ENCODE results near the gene TAPBPL. TPM values are rescaled to one million over a fixed set of nuclear protein-coding genes. Genes with fewer than 3 reads are reported as not detected.
A peak's percentile ranks its signal among the peaks of the same experiment; 100 is the strongest.

The TAPBPL gene
- total and polyA plus RNA-seq, 2 of the 13 experiments (the other 11 are each of a cell fraction or from before 2014, with no cell fraction given) = 10.0 to 14.5 TPM

DNA sequence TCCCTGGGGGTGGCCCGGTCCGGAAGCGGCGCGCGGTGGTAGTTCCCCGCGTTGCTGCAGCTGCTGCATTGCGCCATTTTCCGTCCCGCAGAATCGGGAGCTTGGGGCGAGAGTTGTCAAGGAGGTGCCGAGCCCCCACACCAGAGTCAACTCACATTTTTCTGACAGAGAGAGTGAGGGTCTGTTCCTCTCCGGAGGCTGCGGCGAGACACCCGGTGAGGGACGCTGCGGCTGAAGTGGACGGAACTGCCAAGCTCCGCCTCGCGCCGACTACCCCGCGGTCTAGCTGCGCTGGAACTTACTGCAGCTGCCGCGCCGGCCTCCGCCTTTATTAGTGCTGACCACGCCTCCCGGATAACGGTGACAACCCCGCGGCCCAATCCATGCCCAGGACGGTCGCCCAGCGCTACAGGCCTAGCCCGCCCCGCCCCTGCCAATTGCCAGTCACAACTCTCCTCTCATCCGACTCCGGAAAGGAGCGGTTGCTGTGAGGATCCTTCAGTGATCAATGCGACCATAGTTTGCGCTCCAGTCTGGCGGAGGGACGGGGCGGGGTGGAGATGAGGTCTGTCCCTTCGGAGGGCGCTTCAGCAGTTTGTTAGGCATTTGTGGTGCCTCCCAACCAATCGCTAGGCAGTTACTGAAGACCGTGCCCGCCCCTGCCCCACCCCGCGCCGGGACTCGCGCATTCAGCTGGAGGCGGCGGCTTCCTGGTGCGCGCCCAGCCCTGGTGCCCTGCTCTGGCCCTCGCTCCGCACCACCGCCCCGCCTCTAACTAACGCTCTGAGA, 18.7 kb downstream of the TAPBPL start, which contains the start of gene VAMP1 (continued):
- TF ChIP-seq AGO1 (IDR thresholded peaks at IDR 0.05; ENCODE audit: low read depth, low read length, poor library complexity, severe bottlenecking) (peak; percentile 84), ZNF367 (CRISPR knock-in tag; IDR thresholded peaks at IDR 0.05; ENCODE audit: borderline replicate concordance) (0 out of 2 replicates have a peak, but pooled peaks have one; percentile 22), GABPA (IDR thresholded peaks at IDR 0.05; ENCODE audit: low read depth, low read length) (no peak), GABPA (CRISPR knock-in tag; IDR thresholded peaks at IDR 0.05; ENCODE audit: low read depth) (peak; percentile 72), NR2F6 (IDR thresholded peaks at IDR 0.05) (no peak), NR2F6 (CRISPR knock-in tag; IDR thresholded peaks at IDR 0.05) (no peak), ZNF296 (CRISPR knock-in tag; conservative IDR thresholded peaks at IDR 0.05) (no peak), ZNF660 (CRISPR knock-in tag; IDR thresholded peaks at IDR 0.05; ENCODE audit: borderline replicate concordance, low read depth) (no peak), HOXD1 (CRISPR knock-in tag; IDR thresholded peaks at IDR 0.05) (no peak), MAFF (IDR thresholded peaks at IDR 0.05; ENCODE audit: low read depth, low read length) (peak; percentile 8; the same call in 1 of the 2 replicates), ZNF337 (CRISPR knock-in tag; IDR thresholded peaks at IDR 0.05; ENCODE audit: borderline replicate concordance, low read depth) (0 out of 2 replicates have a peak, but pooled peaks have one; percentile 24), RAD51 (IDR thresholded peaks at IDR 0.05; ENCODE audit: borderline replicate concordance) (no peak), SRF (IDR thresholded peaks at IDR 0.05; ENCODE audit: low read depth, low read length) (no peak; the same call in 1 of the 2 replicates), SOX13 (IDR thresholded peaks at IDR 0.05) (no peak), SOX13 (CRISPR knock-in tag; conservative IDR thresholded peaks at IDR 0.05 in 1 of 2, IDR thresholded peaks at IDR 0.05 in 1 of 2) (no peak; a peak in 1 of 4 replicates), KLF9 (CRISPR knock-in tag; IDR thresholded peaks at IDR 0.05; ENCODE audit: low read depth) (0 out of 2 replicates have a peak, but pooled peaks have one; percentile 36), IRX3 (CRISPR knock-in tag; IDR thresholded peaks at IDR 0.05; ENCODE audit: borderline replicate concordance, low read depth) (no peak), ATF7 (IDR thresholded peaks at IDR 0.05) (no peak), ATF7 (CRISPR knock-in tag; IDR thresholded peaks at IDR 0.05) (no peak), MYNN (CRISPR knock-in tag; IDR thresholded peaks at IDR 0.05; ENCODE audit: low read depth) (peak; percentile 65; the same call in 1 of the 2 replicates), ZIK1 (CRISPR knock-in tag; IDR thresholded peaks at IDR 0.05; ENCODE audit: borderline replicate concordance, low read depth) (peak; percentile 45; the same call in 1 of the 2 replicates), ZNF790 (CRISPR knock-in tag; IDR thresholded peaks at IDR 0.05; ENCODE audit: borderline replicate concordance) (no peak), DMAP1 (CRISPR knock-in tag; IDR thresholded peaks at IDR 0.05) (no peak; the same call in 1 of the 2 replicates)
- TF ChIP-seq, protein P1, sequence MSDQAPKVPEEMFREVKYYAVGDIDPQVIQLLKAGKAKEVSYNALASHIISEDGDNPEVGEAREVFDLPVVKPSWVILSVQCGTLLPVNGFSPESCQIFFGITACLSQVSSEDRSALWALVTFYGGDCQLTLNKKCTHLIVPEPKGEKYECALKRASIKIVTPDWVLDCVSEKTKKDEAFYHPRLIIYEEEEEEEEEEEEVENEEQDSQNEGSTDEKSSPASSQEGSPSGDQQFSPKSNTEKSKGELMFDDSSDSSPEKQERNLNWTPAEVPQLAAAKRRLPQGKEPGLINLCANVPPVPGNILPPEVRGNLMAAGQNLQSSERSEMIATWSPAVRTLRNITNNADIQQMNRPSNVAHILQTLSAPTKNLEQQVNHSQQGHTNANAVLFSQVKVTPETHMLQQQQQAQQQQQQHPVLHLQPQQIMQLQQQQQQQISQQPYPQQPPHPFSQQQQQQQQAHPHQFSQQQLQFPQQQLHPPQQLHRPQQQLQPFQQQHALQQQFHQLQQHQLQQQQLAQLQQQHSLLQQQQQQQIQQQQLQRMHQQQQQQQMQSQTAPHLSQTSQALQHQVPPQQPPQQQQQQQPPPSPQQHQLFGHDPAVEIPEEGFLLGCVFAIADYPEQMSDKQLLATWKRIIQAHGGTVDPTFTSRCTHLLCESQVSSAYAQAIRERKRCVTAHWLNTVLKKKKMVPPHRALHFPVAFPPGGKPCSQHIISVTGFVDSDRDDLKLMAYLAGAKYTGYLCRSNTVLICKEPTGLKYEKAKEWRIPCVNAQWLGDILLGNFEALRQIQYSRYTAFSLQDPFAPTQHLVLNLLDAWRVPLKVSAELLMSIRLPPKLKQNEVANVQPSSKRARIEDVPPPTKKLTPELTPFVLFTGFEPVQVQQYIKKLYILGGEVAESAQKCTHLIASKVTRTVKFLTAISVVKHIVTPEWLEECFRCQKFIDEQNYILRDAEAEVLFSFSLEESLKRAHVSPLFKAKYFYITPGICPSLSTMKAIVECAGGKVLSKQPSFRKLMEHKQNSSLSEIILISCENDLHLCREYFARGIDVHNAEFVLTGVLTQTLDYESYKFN (CRISPR knock-in tag; conservative IDR thresholded peaks at IDR 0.05) = no peak; the same call in 1 of the 2 replicates
- TF ChIP-seq, protein P2, sequence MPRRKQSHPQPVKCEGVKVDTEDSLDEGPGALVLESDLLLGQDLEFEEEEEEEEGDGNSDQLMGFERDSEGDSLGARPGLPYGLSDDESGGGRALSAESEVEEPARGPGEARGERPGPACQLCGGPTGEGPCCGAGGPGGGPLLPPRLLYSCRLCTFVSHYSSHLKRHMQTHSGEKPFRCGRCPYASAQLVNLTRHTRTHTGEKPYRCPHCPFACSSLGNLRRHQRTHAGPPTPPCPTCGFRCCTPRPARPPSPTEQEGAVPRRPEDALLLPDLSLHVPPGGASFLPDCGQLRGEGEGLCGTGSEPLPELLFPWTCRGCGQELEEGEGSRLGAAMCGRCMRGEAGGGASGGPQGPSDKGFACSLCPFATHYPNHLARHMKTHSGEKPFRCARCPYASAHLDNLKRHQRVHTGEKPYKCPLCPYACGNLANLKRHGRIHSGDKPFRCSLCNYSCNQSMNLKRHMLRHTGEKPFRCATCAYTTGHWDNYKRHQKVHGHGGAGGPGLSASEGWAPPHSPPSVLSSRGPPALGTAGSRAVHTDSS (CRISPR knock-in tag; conservative IDR thresholded peaks at IDR 0.05) = no peak
- TF ChIP-seq, protein P3, sequence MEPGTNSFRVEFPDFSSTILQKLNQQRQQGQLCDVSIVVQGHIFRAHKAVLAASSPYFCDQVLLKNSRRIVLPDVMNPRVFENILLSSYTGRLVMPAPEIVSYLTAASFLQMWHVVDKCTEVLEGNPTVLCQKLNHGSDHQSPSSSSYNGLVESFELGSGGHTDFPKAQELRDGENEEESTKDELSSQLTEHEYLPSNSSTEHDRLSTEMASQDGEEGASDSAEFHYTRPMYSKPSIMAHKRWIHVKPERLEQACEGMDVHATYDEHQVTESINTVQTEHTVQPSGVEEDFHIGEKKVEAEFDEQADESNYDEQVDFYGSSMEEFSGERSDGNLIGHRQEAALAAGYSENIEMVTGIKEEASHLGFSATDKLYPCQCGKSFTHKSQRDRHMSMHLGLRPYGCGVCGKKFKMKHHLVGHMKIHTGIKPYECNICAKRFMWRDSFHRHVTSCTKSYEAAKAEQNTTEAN (CRISPR knock-in tag; conservative IDR thresholded peaks at IDR 0.05) = 0 out of 2 replicates have a peak, but pooled peaks have one; percentile 23

Data from HepG2 (cell line).